Gastrocnemius medialis (tissue), 4 donors: ENCODE data around the gene EIF2S2. TPM values are rescaled to one million over a fixed set of nuclear protein-coding genes. Genes with fewer than 3 reads are reported as not detected.
"Not testable (repeated sequence)": the region's sequence is repeated elsewhere in the genome, so short reads cannot be mapped to it uniquely, and the experiment has no call there.

Experiments
- ATAC-seq, 2 donors: fragments of 150-250 bp; one replicate each; pipeline ENCODE4 v1.9.1; 2016
- DNase-seq, 2 donors: peaks; one replicate each; pipeline ENCODE4 v3.0.0-alpha.2; 2019
- H3K27ac ChIP-seq, 4 donors: fragments of 200-600 bp; sonication (generic); 1 replicate in 1 of 4; 2 replicates in 3 of 4; pipeline ENCODE4 v1.5.1; 2016 to 2018; ENCODE audit warnings: mild to moderate bottlenecking in 2 of 4, moderate library complexity in 1 of 4
- H3K27me3 ChIP-seq, 3 donors: fragments of 200-600 bp; sonication (generic) in 2 of 3; 1 replicate in 1 of 3; 2 replicates in 2 of 3; pipeline versions ENCODE4 v1.5.1 to v1.6.0; 2016 to 2019; ENCODE audit warnings: mild to moderate bottlenecking in 1 of 3, moderate library complexity in 1 of 3
- H3K36me3 ChIP-seq, 2 donors: fragments of 200-600 bp; sonication (generic) in 1 of 2; one replicate each; pipeline ENCODE4 v1.5.1; 2017 to 2018
- H3K4me1 ChIP-seq, 2 donors: fragments of 200-600 bp; sonication (generic) in 1 of 2; one replicate each; pipeline ENCODE4 v1.5.1; 2016 to 2017; ENCODE audit warnings: mild to moderate bottlenecking in 2 of 2
- H3K4me3 ChIP-seq, 4 donors: fragments of 200-600 bp; sonication (generic) in 3 of 4; 1 replicate in 1 of 4; 2 replicates in 3 of 4; pipeline ENCODE4 v1.5.1; 2016 to 2019; ENCODE audit warnings: mild to moderate bottlenecking in 2 of 4
- H3K9me3 ChIP-seq, 3 donors: fragments of 200-600 bp; sonication (generic) in 2 of 3; 1 replicate in 1 of 3; 2 replicates in 2 of 3; pipeline ENCODE4 v1.5.1; 2016 to 2019
- CTCF ChIP-seq, 5 experiments: fragments of 450-650 bp in 3 of 5; fragments of 200-600 bp in 2 of 5; sonication (generic) in 2 of 5; IDR thresholded peaks in 4 of 5; conservative IDR thresholded peaks in 1 of 5; 1 replicate in 4 of 5; 2 replicates in 1 of 5; pipeline ENCODE4 v1.5.1; 2016 to 2019; ENCODE audit warnings: antibody characterized with exemption in 5 of 5, mild to moderate bottlenecking in 3 of 5, moderate library complexity in 3 of 5
- POLR2A ChIP-seq, 2 donors: fragments of 450-650 bp; IDR thresholded peaks; one replicate each; pipeline ENCODE4 v1.6.1; 2017; ENCODE audit warnings: antibody characterized with exemption in 2 of 2, mild to moderate bottlenecking in 2 of 2, moderate library complexity in 2 of 2
- in situ Hi-C, 4 donors: fragments of 200-750 bp; cut with MboI; loops; one replicate each; pipeline versions ENCODE4 v1.15.0 to v1.8.0; 2017; ENCODE audit warnings: low sequenced_read_pairs in 4 of 4
- intact Hi-C: fragments of 100-400 bp; cut with DNase I; formaldehyde crosslinking; loops from one replicate; pipeline ENCODE4 v1.15.1; 2023; ENCODE audit warnings: low total_unique reads
- total RNA-seq, 4 donors: library from RNA; depleted of rRNA; stranded (reverse); fragments of >200 nt; gene quantifications; one replicate each; pipeline versions ENCODE4 v1.1.0 to v1.2.3, GENCODE V29; 2016

EIF2S2 gene
- total RNA-seq, 4 donors from 2014 or later, result 79.0 to 85.2 (median 83.9) TPM

- no peak for ATAC-seq
- intact Hi-C loops, result no loop called here
- Histone ChIP-seq H3K4me3 (no peak overlapping the region), H3K4me1 (no peaks in the 10 kb centered on the region), H3K9me3 (no peaks in the 10 kb centered on the region), H3K36me3 (no peaks in the 10 kb centered on the region), H3K27me3 (no peaks in the 10 kb centered on the region), H3K27ac (no peak overlapping the region)
- in situ Hi-C loops, result loop anchor here in 1 of 4 donors (25.0 kb wide), 1 partner anchor 683 kb away; no protein-coding TSS in a partner anchor
- no peak for DNase-seq
- no peak for TF ChIP-seq CTCF (IDR thresholded peaks at IDR 0.05 in 4 of 5, conservative IDR thresholded peaks at IDR 0.05 in 1 of 5)
- no peak for TF ChIP-seq POLR2A (IDR thresholded peaks at IDR 0.05)
Observed at GRCh38 chr20:34145280-34145819, 33.3 kb upstream of the EIF2S2 start.

- in situ Hi-C loops (loop anchor here in 1 of 4 donors (25.0 kb wide), 1 partner anchor 682 kb away; no protein-coding TSS in a partner anchor), intact Hi-C loops (no loop called here)
- Histone ChIP-seq H3K36me3 (no peaks in the 10 kb centered on the region), H3K27ac (no peak overlapping the region), H3K27me3 (no peaks in the 10 kb centered on the region), H3K4me3 (no peak overlapping the region), H3K4me1 (no peaks in the 10 kb centered on the region), H3K9me3 (no peaks in the 10 kb centered on the region)
- DNase-seq, result no peak
- TF ChIP-seq CTCF (IDR thresholded peaks at IDR 0.05 in 4 of 5, conservative IDR thresholded peaks at IDR 0.05 in 1 of 5), result no peak
- no peak for TF ChIP-seq POLR2A (IDR thresholded peaks at IDR 0.05)
- ATAC-seq, result no peak
Observed at GRCh38 chr20:34143951-34144350, 31.9 kb upstream of the EIF2S2 start.

- H3K27me3 ChIP-seq, result no peaks in the 10 kb centered on the region
Observed at GRCh38 chr20:34142121-34142520, 30.1 kb upstream of the EIF2S2 start.

GRCh38 chr20:34141293-34141692 lies 29.2 kb upstream of the EIF2S2 start:
- H3K4me1 ChIP-seq, result no peaks in the 10 kb centered on the region
- in situ Hi-C loops, result loop anchor here in 1 of 4 donors (25.0 kb wide), 1 partner anchor 679 kb away; no protein-coding TSS in a partner anchor
- DNase-seq (no peak), ATAC-seq (no peak)
- intact Hi-C loops, result no loop called here
- H3K27me3 ChIP-seq, result no peaks in the 10 kb centered on the region
- TF ChIP-seq CTCF (IDR thresholded peaks at IDR 0.05 in 4 of 5, conservative IDR thresholded peaks at IDR 0.05 in 1 of 5) (no peak), POLR2A (IDR thresholded peaks at IDR 0.05) (no peak)
- H3K27ac ChIP-seq, result no peak overlapping the region
- no peaks in the 10 kb centered on the region for H3K9me3 ChIP-seq
- H3K4me3 ChIP-seq, result no peak overlapping the region
- H3K36me3 ChIP-seq, result no peaks in the 10 kb centered on the region

More at GRCh38 chr20:34142121-34142520, 30.1 kb upstream of the EIF2S2 start:
- Histone ChIP-seq H3K36me3 (no peaks in the 10 kb centered on the region), H3K9me3 (no peaks in the 10 kb centered on the region), H3K4me1 (no peaks in the 10 kb centered on the region), H3K27ac (no peak overlapping the region), H3K4me3 (no peak overlapping the region)
- intact Hi-C loops (no loop called here), in situ Hi-C loops (loop anchor here in 1 of 4 donors (25.0 kb wide), 1 partner anchor 680 kb away; no protein-coding TSS in a partner anchor)
- ATAC-seq (no peak), DNase-seq (no peak)
- no peak for TF ChIP-seq POLR2A (IDR thresholded peaks at IDR 0.05)

- H3K27me3 ChIP-seq, intact Hi-C loops, H3K4me3 ChIP-seq, ATAC-seq, H3K9me3 ChIP-seq, DNase-seq, H3K27ac ChIP-seq, H3K36me3 ChIP-seq, H3K4me1 ChIP-seq: not testable (repeated sequence)
- in situ Hi-C loops, result loop anchor here in 1 of 4 donors (25.0 kb wide), 1 partner anchor 673 kb away; no protein-coding TSS in a partner anchor
Observed at GRCh38 chr20:34135525-34136275, 23.7 kb upstream of the EIF2S2 start.

- H3K27ac ChIP-seq, DNase-seq, H3K36me3 ChIP-seq, H3K4me3 ChIP-seq, ATAC-seq, intact Hi-C loops, H3K27me3 ChIP-seq, H3K9me3 ChIP-seq, H3K4me1 ChIP-seq: not testable (repeated sequence)
- in situ Hi-C loops, result loop anchor here in 1 of 4 donors (25.0 kb wide), 1 partner anchor 671 kb away; no protein-coding TSS in a partner anchor
Observed at GRCh38 chr20:34133365-34133860, 21.4 kb upstream of the EIF2S2 start.

GRCh38 chr20:34132943-34133342 lies 20.9 kb upstream of the EIF2S2 start:
- in situ Hi-C loops, result loop anchor here in 1 of 4 donors (25.0 kb wide), 1 partner anchor 671 kb away; no protein-coding TSS in a partner anchor
- intact Hi-C loops, ATAC-seq, H3K27ac ChIP-seq, H3K36me3 ChIP-seq, H3K4me1 ChIP-seq, H3K9me3 ChIP-seq, H3K27me3 ChIP-seq, H3K4me3 ChIP-seq, DNase-seq: not testable (repeated sequence)

- H3K4me1 ChIP-seq, DNase-seq, H3K4me3 ChIP-seq, H3K36me3 ChIP-seq, ATAC-seq, intact Hi-C loops, H3K9me3 ChIP-seq, H3K27ac ChIP-seq, H3K27me3 ChIP-seq: not testable (repeated sequence)
- in situ Hi-C loops, result loop anchor here in 1 of 4 donors (25.0 kb wide), 1 partner anchor 670 kb away; no protein-coding TSS in a partner anchor
Observed at GRCh38 chr20:34132491-34132890, 20.4 kb upstream of the EIF2S2 start.
